ENCODE data around the gene THAP7.

DNA sequence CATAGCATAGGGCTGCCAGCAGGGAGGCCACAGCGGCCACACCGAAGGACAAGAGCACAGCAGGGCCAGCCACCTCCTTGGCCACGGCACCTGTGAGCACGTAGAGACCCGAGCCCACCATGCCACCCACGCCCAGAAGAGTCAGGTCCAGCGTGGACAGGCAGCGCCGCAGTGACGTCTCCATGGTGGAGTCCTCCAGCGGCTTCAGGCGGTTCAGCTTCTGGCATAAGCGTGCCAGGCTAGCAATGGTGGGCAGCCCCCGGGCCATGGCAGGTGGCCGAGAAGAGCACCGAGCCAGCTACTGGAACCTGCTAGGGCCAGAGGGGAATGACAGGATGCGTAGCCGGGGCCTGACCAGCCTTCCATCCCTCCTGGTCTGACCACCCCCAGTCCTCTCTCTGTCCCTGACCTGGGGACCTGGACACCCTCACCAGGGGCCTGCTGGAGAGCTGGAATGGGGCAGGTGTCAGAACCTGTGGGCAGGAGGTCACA is 29.7 kb upstream of the THAP7 start:
- TF ChIP-seq CTCF (IDR thresholded peaks at IDR 0.05) (no peak), POLR2AphosphoS5 (IDR thresholded peaks at IDR 0.05) (no peak), EP300 (IDR thresholded peaks at IDR 0.05) (no peak)
